SK-N-SH (cell line): Measurements from ENCODE around the gene KIRREL1. TPM values are rescaled to one million over a fixed set of nuclear protein-coding genes. Genes with fewer than 3 reads are reported as not detected.
A peak's percentile ranks its signal among the peaks of the same experiment; 100 is the strongest.

Source experiments
- CTCF ChIA-PET: fragments of 300-600, 350-600 bp; formaldehyde crosslinking; extraction: SDS; loops from one replicate; lab custom pipeline; 2021; lab: Yijun Ruan, JAX
- POLR2A ChIA-PET: fragments of 350-600 bp; sonication (Branson Sonifier 250); formaldehyde crosslinking; extraction: SDS; loops from one replicate; lab custom pipeline; 2020; ENCODE audit warnings: antibody characterized with exemption, inconsistent platforms; lab: Yijun Ruan, JAX
- DNase-seq: peaks from one replicate; pipeline ENCODE4 v3.0.0; 2012
- H2AFZ ChIP-seq: fragments of 200-600 bp; sonication (generic); 2 replicates; pipeline ENCODE4 v1.8.1; 2016; ENCODE audit warnings: antibody characterized with exemption, mild to moderate bottlenecking, low read depth
- H3F3A ChIP-seq: fragments of 200-600 bp; sonication (generic); replicated peaks from 2 replicates; pipeline ENCODE3; 2016; ENCODE audit warnings: antibody characterized with exemption, mild to moderate bottlenecking; ENCODE audit not compliant: insufficient read depth
- H3K27ac ChIP-seq, 2 experiments: fragments of 200-500 bp in 1 of 2; fragments of 200-600 bp in 1 of 2; sonication (Bioruptor generic) in 1 of 2; sonication (generic), shearing (Covaris generic) in 1 of 2; 2 replicates each; pipeline versions ENCODE4 v1.5.1 to v1.6.1; 2014 to 2016; ENCODE audit warnings: low read depth in 2 of 2, inconsistent platforms in 1 of 2, low read length in 1 of 2, mild to moderate bottlenecking in 1 of 2, mixed read lengths in 1 of 2
- H3K27me3 ChIP-seq: fragments of 200-600 bp; sonication (generic), shearing (Covaris generic); 2 replicates; pipeline ENCODE4 v1.6.1; 2016; ENCODE audit warnings: mixed run types; ENCODE audit not compliant: insufficient read depth
- H3K36me3 ChIP-seq, 2 experiments: fragments of 200-500 bp in 1 of 2; fragments of 200-600 bp in 1 of 2; sonication (Bioruptor generic) in 1 of 2; sonication (generic) in 1 of 2; replicated peaks in 1 of 2; 2 replicates each; pipeline versions ENCODE3 to v1.5.1; 2014 to 2016; ENCODE audit warnings: low read length in 1 of 2, mild to moderate bottlenecking in 1 of 2; ENCODE audit not compliant: insufficient read depth in 2 of 2, control insufficient read depth in 1 of 2
- H3K4me1 ChIP-seq, 2 experiments: fragments of 200-500 bp in 1 of 2; fragments of 200-600 bp in 1 of 2; sonication (Bioruptor generic) in 1 of 2; sonication (generic), shearing (Covaris generic) in 1 of 2; 2 replicates each; pipeline versions ENCODE4 v1.5.1 to v1.6.1; 2014 to 2016; ENCODE audit warnings: low read depth in 1 of 2, low read length in 1 of 2, mixed run types in 1 of 2; ENCODE audit not compliant: insufficient read depth in 2 of 2, control insufficient read depth in 1 of 2
- H3K4me2 ChIP-seq: fragments of 200-600 bp; sonication (generic), shearing (Covaris generic); 2 replicates; pipeline ENCODE4 v1.6.1; 2017; ENCODE audit warnings: mixed run types
- H3K4me3 ChIP-seq, 2 experiments: fragments of 200-500 bp in 1 of 2; fragments of 200-600 bp in 1 of 2; sonication (Bioruptor generic) in 1 of 2; sonication (generic), shearing (Covaris generic) in 1 of 2; 2 replicates each; pipeline versions ENCODE4 v1.5.1 to v1.8.1; 2014 to 2016; ENCODE audit warnings: low read depth in 2 of 2, inconsistent platforms in 1 of 2, low read length in 1 of 2, mild to moderate bottlenecking in 1 of 2, mixed read lengths in 1 of 2, moderate library complexity in 1 of 2
- H3K79me2 ChIP-seq: fragments of 200-600 bp; sonication (generic); 2 replicates; pipeline ENCODE4 v1.8.1; 2017; ENCODE audit warnings: mild to moderate bottlenecking; ENCODE audit not compliant: insufficient read depth
- H3K9ac ChIP-seq: fragments of 200-600 bp; sonication (generic); 2 replicates; pipeline ENCODE4 v1.6.1; 2017; ENCODE audit warnings: mixed run types
- H3K9me2 ChIP-seq: fragments of 200-600 bp; sonication (generic); 2 replicates; pipeline ENCODE4 v1.6.1; 2017; ENCODE audit warnings: mixed run types
- H3K9me3 ChIP-seq: fragments of 200-600 bp; sonication (generic); 2 replicates; pipeline ENCODE4 v1.6.1; 2017; ENCODE audit warnings: mixed run types, mild to moderate bottlenecking, moderate library complexity
- H4K20me1 ChIP-seq: fragments of 200-600 bp; sonication (generic); 2 replicates; pipeline ENCODE4 v1.6.1; 2017; ENCODE audit warnings: mild to moderate bottlenecking, mixed run types; ENCODE audit not compliant: insufficient read depth
- CHD2 ChIP-seq: fragments of 150-350 bp; IDR thresholded peaks from 2 replicates; pipeline ENCODE4 v1.6.1; 2018; ENCODE audit warnings: low read length; ENCODE audit not compliant: partially characterized antibody
- CTCF ChIP-seq: fragments of 200-600 bp; sonication (generic); IDR thresholded peaks from 2 replicates; pipeline ENCODE4 v1.6.1; 2017; ENCODE audit warnings: antibody characterized with exemption, mild to moderate bottlenecking, moderate library complexity
- EP300 ChIP-seq, 2 experiments: IDR thresholded peaks; 2 replicates each; pipeline versions ENCODE4 v1.4.0 to v1.6.1; 2012; ENCODE audit warnings: borderline replicate concordance in 1 of 2, low read depth in 1 of 2, low read length in 1 of 2
- FOSL2 ChIP-seq: IDR thresholded peaks from 2 replicates; pipeline ENCODE4 v1.4.0; 2012; ENCODE audit warnings: low read depth, mild to moderate bottlenecking, moderate library complexity, borderline replicate concordance
- FOXJ3 ChIP-seq: sonication (generic); formaldehyde crosslinking; IDR thresholded peaks from 2 replicates; pipeline ENCODE4 v1.5.1; 2020; ENCODE audit warnings: mild to moderate bottlenecking, missing genetic modification reagents
- IRF3 ChIP-seq: fragments of 150-350 bp; IDR thresholded peaks from 2 replicates; pipeline ENCODE4 v1.6.1; 2016; ENCODE audit warnings: mild to moderate bottlenecking, low read depth, low read length
- MXI1 ChIP-seq: IDR thresholded peaks from 2 replicates; pipeline ENCODE4 v1.6.1; 2012; ENCODE audit warnings: mild to moderate bottlenecking, low read depth, low read length, improper control_type of control experiment
- NFIC ChIP-seq: IDR thresholded peaks from 2 replicates; pipeline ENCODE4 v1.4.0; 2012; ENCODE audit warnings: borderline replicate concordance
- PBX3 ChIP-seq: IDR thresholded peaks from 2 replicates; pipeline ENCODE4; 2012
- RCOR1 ChIP-seq: fragments of 150-350 bp; IDR thresholded peaks from 2 replicates; pipeline ENCODE4 v1.6.1; 2017; ENCODE audit warnings: antibody characterized with exemption, low read length
- RXRA ChIP-seq: IDR thresholded peaks from 2 replicates; pipeline ENCODE4 v1.4.0; 2012; ENCODE audit warnings: low read depth, mild to moderate bottlenecking, borderline replicate concordance
- SIN3A ChIP-seq: IDR thresholded peaks from 2 replicates; pipeline ENCODE4 v1.6.1; 2012; ENCODE audit warnings: low read depth, mild to moderate bottlenecking, low read length, moderate library complexity, borderline replicate concordance
- SMC3 ChIP-seq: IDR thresholded peaks from 2 replicates; pipeline ENCODE4 v1.6.1; 2012; ENCODE audit warnings: low read depth, low read length, improper control_type of control experiment
- TAF1 ChIP-seq: IDR thresholded peaks from 2 replicates; pipeline ENCODE4 v1.6.1; 2012; ENCODE audit warnings: low read depth, mild to moderate bottlenecking, low read length, moderate library complexity, borderline replicate concordance
- TCF12 ChIP-seq: IDR thresholded peaks from 2 replicates; pipeline ENCODE4 v1.4.0; 2012
- TEAD4 ChIP-seq: IDR thresholded peaks from 2 replicates; pipeline ENCODE4 v1.4.0; 2012; ENCODE audit warnings: mild to moderate bottlenecking, borderline replicate concordance; ENCODE audit not compliant: insufficient read depth
- ZBTB33 ChIP-seq: IDR thresholded peaks from 2 replicates; pipeline ENCODE4 v1.4.0; 2012; ENCODE audit warnings: low read depth, borderline replicate concordance
- WGBS: methylation state at CpG from one replicate; pipeline ENCODE4 v1.1.6; 2017; ENCODE audit warnings: low lambda C conversion rate; 5-methylcytosine and 5-hydroxymethylcytosine counted together
- polyA plus RNA-seq, 3 experiments: library from polyadenylated mRNA; depleted of rRNA; stranded (reverse); fragments of >200 nt; gene quantifications; 2 replicates each; pipeline ENCODE4 v1.2.3, GENCODE V29; 2012

The KIRREL1 gene
- polyA plus RNA-seq, 1 of the 3 experiments (the other 2 are of a cell fraction), result 47.8 TPM

GRCh38 chr1:158037866-158038359 is 44.5 kb downstream of the KIRREL1 start:
- POLR2A ChIA-PET, result no interaction called here

More at GRCh38 chr1:158037866-158038359, 44.5 kb downstream of the KIRREL1 start:
- Histone ChIP-seq H3K27me3 (no peaks in the 10 kb centered on the region), H2AFZ (no peak overlapping the region), H3F3A (peaks cover 20% of the 10 kb centered on the region), H3K27ac (peak overlapping the region; percentile 18 to 55; a peak in 3 of 4 replicates), H3K9me3 (no peaks in the 10 kb centered on the region), H3K4me2 (peak overlapping the region; percentile 64; the same call in 1 of the 2 replicates), H3K79me2 (peaks cover 99% of the 10 kb centered on the region), H3K36me3 (peaks cover 0 to 9% of the 10 kb centered on the region in 2 experiments), H3K4me1 (peaks cover 5 to 42% of the 10 kb centered on the region in 2 experiments; a peak in 3 of 4 replicates), H3K9me2 (no peaks in the 10 kb centered on the region), H4K20me1 (peaks cover 64% of the 10 kb centered on the region), H3K4me3 (0 out of 4 replicates have a peak overlapping the region, but pooled peaks of 1 of the 2 experiments have one; percentile 33), H3K9ac (peak overlapping the region; percentile 8; the same call in 1 of the 2 replicates)
- CTCF ChIA-PET, result interaction anchor here (0.6 to 1.3 kb wide), 4 partner anchors 10 to 87 kb away, joined by 3 to 7 read pairs (median 3); no protein-coding TSS in a partner anchor
- TF ChIP-seq CTCF (no peak), CHD2 (no peak), MXI1 (no peak), ZBTB33 (no peak), FOSL2 (no peak), TEAD4 (no peak), NFIC (peak; percentile 78), SMC3 (0 out of 2 replicates have a peak, but pooled peaks have one; percentile 2), PBX3 (peak; percentile 35; the same call in 1 of the 2 replicates), RXRA (no peak), FOXJ3 (CRISPR knock-in tag) (no peak), IRF3 (no peak), SIN3A (no peak), TCF12 (peak; percentile 26; the same call in 1 of the 2 replicates), TAF1 (no peak), RCOR1 (no peak), EP300 (IDR thresholded peaks at IDR 0.05; ENCODE audit: borderline replicate concordance in 1 of 2, low read depth in 1 of 2, low read length in 1 of 2) (no peak)
- 13% methylated on average over 9 of the region's 9 CpGs for WGBS
- no peak for DNase-seq
